Mononuclear cell (primary cell): ENCODE measurements around the gene GALNT16. TPM values are rescaled to one million over a fixed set of nuclear protein-coding genes. Genes with fewer than 3 reads are reported as not detected.

ENCODE experiments used
- H3K27me3 ChIP-seq: 2 replicates; pipeline ENCODE4 v1.6.0; 2011; ENCODE audit warnings: low read length, control low read depth; ENCODE audit not compliant: insufficient read depth
- H3K4me1 ChIP-seq: 2 replicates; pipeline ENCODE4 v1.5.1; 2011; ENCODE audit warnings: mild to moderate bottlenecking, low read length, control low read depth; ENCODE audit not compliant: insufficient read depth
- H3K4me3 ChIP-seq: 2 replicates; pipeline ENCODE4 v1.5.1; 2011; ENCODE audit warnings: mild to moderate bottlenecking, low read length, moderate library complexity
- H3K9me3 ChIP-seq: 2 replicates; pipeline ENCODE4 v1.5.1; 2011; ENCODE audit warnings: low read depth, mild to moderate bottlenecking, control low read depth, low read length
- total RNA-seq: library from RNA; depleted of rRNA; stranded (reverse); fragments of >200 nt; gene quantifications from one replicate; pipeline ENCODE4 v1.2.3, GENCODE V29; 2012

Gene GALNT16
- total RNA-seq, 1 donor: not detected

DNA sequence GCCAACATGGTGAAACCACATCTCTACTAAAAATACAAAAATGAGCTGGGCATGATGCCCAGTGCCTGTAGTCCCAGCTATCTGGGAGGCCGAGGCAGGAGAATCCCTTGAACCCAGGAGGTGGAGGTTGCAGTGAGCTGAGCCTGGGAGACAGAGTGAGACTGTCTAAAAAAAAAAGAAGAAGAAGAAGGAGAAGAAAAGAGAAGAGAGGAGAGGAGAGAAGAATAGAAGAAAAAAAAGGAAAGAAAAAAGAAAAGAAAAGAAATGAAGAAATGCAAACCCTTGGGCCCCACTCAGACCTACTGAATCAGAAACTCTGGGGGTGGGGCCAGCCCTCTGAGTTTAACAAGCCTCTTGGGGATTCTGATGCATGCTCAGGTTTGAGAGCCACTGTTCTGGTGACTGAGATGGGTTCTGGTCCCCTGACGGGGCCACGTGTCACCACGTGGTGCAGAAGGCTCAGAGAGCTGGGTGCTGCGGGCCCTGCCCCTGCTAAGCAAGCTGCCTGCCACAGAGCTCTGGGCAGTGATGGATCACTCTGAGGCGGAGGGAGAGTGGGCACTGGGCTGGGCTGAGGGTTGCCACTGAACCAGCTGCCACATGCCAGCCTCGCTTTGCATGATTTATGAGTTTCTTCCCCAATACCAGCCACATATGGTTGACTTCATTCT lies 100.6 kb downstream of the GALNT16 start:
- Histone ChIP-seq H3K27me3 (no peaks in the 10 kb centered on the region), H3K4me3 (no peak overlapping the region), H3K4me1 (no peaks in the 10 kb centered on the region), H3K9me3 (no peaks in the 10 kb centered on the region)

- no peaks in the 10 kb centered on the region for H3K9me3 ChIP-seq
- no peak overlapping the region for H3K4me3 ChIP-seq
- no peaks in the 10 kb centered on the region for H3K4me1 ChIP-seq
- no peaks in the 10 kb centered on the region for H3K27me3 ChIP-seq
Measured at GRCh38 chr14:69363055-69363454, 103.1 kb downstream of the GALNT16 start.

DNA sequence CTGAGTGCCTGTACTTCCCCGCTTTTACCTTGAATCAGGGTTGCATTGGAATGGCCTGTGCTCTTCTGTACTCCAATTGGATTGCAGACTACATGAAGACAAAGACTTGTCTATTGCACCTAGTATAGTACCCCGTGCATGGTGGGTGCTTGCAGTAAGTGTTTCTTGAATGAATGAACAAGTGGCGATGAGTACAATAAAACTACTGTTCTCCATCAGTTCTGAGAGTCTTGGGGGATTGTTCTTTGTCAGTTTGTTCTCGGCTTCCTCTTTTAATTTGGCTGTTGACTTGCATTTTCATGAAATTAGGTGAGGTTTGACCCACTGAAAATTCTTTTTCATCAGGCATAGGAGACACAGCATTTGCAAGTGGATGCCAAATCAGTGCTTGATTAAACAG lies 104.0 kb downstream of the GALNT16 start:
- no peaks in the 10 kb centered on the region for H3K27me3 ChIP-seq
- no peak overlapping the region for H3K4me3 ChIP-seq
- no peaks in the 10 kb centered on the region for H3K9me3 ChIP-seq
- H3K4me1 ChIP-seq: no peaks in the 10 kb centered on the region

DNA sequence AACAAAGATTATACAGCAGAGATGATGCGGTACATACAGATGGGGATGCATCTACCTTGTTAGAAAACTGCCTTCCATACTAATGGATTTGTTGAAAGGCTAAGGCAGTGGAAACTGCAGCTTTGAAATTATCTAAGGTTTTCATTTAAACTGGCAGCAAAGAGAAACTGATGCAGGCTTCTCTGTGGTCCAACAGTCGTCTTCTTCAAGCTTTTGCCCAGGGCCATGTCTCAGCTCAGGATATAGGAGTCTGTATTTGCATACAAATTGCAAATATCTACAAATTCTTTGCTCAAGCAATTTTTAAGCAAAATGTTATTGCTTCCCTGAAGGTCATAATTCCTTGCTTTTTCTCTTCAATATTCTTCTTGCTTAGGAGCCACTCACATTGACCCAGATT lies 104.4 kb downstream of the GALNT16 start:
- Histone ChIP-seq H3K27me3 (no peaks in the 10 kb centered on the region), H3K9me3 (no peaks in the 10 kb centered on the region), H3K4me3 (no peak overlapping the region), H3K4me1 (no peaks in the 10 kb centered on the region)

DNA sequence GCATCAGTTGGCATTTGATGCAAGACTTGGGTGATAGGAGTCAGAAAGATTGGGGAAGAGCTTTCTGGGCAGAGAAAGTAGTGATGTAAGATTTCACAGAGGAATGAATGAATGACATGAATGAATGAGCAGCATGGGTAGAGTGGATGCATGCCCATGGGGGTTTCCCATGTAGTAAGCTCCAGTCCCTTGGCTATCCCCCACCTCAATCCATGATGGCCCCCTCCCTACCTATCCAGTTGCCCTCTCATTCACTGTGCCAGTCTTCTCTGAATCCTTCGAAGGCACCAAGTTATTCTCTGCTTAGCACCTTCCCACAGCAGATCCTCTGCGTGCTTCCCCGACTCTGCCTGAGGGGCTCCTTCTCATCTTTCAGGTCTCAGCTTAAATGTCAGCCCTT lies 106.1 kb downstream of the GALNT16 start:
- H3K27me3 ChIP-seq: no peaks in the 10 kb centered on the region
- H3K9me3 ChIP-seq: no peaks in the 10 kb centered on the region
- H3K4me1 ChIP-seq: no peaks in the 10 kb centered on the region
- H3K4me3 ChIP-seq: no peak overlapping the region

DNA sequence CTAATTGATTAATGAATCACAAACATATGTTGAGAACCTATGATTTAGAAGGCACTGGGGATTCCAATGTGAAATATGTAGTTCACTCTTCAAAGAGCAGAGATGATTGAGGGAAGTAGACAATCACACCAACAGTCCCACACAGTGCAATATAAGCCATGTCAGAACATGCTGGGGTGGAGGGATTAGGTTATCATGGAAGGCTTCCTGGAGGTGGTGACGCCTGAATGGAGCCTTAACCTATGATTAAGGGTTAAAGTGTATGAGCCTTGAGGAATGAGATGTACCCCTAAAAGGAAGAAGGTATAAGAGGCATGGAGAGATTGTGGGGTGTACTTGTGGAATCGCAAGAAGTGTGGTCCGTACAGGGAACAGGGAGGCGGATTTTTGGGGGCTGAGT lies 106.8 kb downstream of the GALNT16 start:
- Histone ChIP-seq H3K9me3 (no peaks in the 10 kb centered on the region), H3K27me3 (no peaks in the 10 kb centered on the region), H3K4me1 (no peaks in the 10 kb centered on the region), H3K4me3 (no peak overlapping the region)

GRCh38 chr14:69368381-69368780 lies 108.4 kb downstream of the GALNT16 start:
- Histone ChIP-seq H3K4me1 (no peaks in the 10 kb centered on the region), H3K4me3 (no peak overlapping the region), H3K9me3 (no peaks in the 10 kb centered on the region), H3K27me3 (no peaks in the 10 kb centered on the region)

GRCh38 chr14:69370061-69370460 lies 110.1 kb downstream of the GALNT16 start:
- Histone ChIP-seq H3K4me1 (no peaks in the 10 kb centered on the region), H3K4me3 (no peak overlapping the region), H3K27me3 (no peaks in the 10 kb centered on the region), H3K9me3 (no peaks in the 10 kb centered on the region)

GRCh38 chr14:69372146-69372545 lies 112.2 kb downstream of the GALNT16 start:
- H3K4me3 ChIP-seq: no peak overlapping the region
- H3K4me1 ChIP-seq: peaks cover 12% of the 10 kb centered on the region
- no peaks in the 10 kb centered on the region for H3K9me3 ChIP-seq
- no peaks in the 10 kb centered on the region for H3K27me3 ChIP-seq

- Histone ChIP-seq H3K9me3 (no peaks in the 10 kb centered on the region), H3K4me3 (no peak overlapping the region), H3K4me1 (peaks cover 19% of the 10 kb centered on the region), H3K27me3 (no peaks in the 10 kb centered on the region)
Measured at GRCh38 chr14:69373104-69373503, 113.1 kb downstream of the GALNT16 start.

DNA sequence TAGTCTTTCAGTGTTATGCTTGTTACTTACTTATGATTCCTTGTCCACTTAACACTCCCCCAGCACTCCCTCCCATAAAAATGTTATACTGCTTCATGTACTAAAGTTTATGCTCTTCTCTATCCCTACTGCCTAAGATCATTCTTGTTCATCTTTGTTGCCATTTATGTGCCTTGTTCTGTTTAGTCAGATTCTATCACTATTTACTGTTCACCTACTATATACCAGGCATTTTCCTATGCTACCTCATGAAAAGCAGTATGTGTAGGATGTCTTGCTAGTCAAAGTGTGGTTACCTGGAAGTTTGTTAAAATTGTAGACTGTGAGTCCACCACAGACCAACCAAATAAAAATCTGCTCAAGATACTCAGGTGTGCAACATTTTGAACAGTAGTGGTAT lies 114.3 kb downstream of the GALNT16 start:
- peaks cover 19% of the 10 kb centered on the region for H3K4me1 ChIP-seq
- no peaks in the 10 kb centered on the region for H3K27me3 ChIP-seq
- no peak overlapping the region for H3K4me3 ChIP-seq
- H3K9me3 ChIP-seq: no peaks in the 10 kb centered on the region

- no peaks in the 10 kb centered on the region for H3K9me3 ChIP-seq
- H3K4me3 ChIP-seq: no peak overlapping the region
- H3K4me1 ChIP-seq: peaks cover 19% of the 10 kb centered on the region
- no peaks in the 10 kb centered on the region for H3K27me3 ChIP-seq
Measured at GRCh38 chr14:69375182-69375581, 115.2 kb downstream of the GALNT16 start.

DNA sequence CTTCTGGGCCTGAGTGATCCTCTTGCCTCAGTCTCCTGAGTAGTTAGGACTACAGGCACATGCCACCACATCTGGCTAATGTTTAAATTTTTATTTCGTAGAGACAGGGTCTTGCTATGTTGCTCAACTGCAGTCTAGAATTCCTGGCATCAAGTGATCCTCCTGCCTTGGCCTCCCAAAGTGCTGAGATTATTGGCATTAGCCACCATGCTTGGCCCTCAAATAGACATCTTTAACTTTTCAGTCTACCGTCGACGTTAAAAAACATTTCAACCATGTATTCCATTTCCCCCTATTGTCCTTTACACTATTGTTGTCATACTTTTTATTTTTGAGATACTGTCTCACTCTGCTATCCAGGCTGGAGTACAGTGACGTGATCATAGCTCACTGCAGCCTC lies 115.8 kb downstream of the GALNT16 start:
- Histone ChIP-seq H3K27me3 (no peaks in the 10 kb centered on the region), H3K4me3 (no peak overlapping the region), H3K4me1 (peaks cover 19% of the 10 kb centered on the region), H3K9me3 (no peaks in the 10 kb centered on the region)

- Histone ChIP-seq H3K4me1 (peaks cover 19% of the 10 kb centered on the region), H3K9me3 (no peaks in the 10 kb centered on the region), H3K4me3 (no peak overlapping the region), H3K27me3 (no peaks in the 10 kb centered on the region)
Measured at GRCh38 chr14:69376439-69376838, 116.5 kb downstream of the GALNT16 start.

DNA sequence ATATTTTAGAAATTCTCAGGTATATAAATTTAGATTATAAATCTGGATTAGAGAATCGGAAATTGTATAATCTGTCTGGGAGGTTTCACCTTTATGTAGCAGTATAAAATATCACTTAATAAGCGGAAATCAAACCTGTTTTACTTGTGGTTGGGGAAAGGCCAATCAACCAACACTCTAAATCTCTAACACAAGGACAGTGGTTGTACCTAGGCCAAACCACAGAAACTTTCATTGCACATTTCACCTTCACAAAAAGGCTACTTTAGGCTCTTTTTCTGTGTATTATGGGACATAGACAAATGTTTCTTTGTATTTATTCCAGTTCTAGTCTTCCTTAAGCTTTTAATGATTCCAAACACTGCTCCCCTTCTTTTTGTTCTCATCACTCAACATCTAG lies 118.3 kb downstream of the GALNT16 start:
- H3K4me3 ChIP-seq: no peak overlapping the region
- no peaks in the 10 kb centered on the region for H3K27me3 ChIP-seq
- peaks cover 19% of the 10 kb centered on the region for H3K4me1 ChIP-seq
- no peaks in the 10 kb centered on the region for H3K9me3 ChIP-seq

- H3K9me3 ChIP-seq: no peaks in the 10 kb centered on the region
- no peak overlapping the region for H3K4me3 ChIP-seq
- peaks cover under 1% of the 10 kb centered on the region for H3K4me1 ChIP-seq
- no peaks in the 10 kb centered on the region for H3K27me3 ChIP-seq
Measured at GRCh38 chr14:69387311-69387710, 127.4 kb downstream of the GALNT16 start.
